Neural crest cell (in vitro differentiated cells): Measurements from ENCODE around the gene SDSL. TPM values are rescaled to one million over a fixed set of nuclear protein-coding genes. Genes with fewer than 3 reads are reported as not detected.

Source experiments
- DNase-seq: peaks from one replicate; pipeline ENCODE4 v3.0.0; 2021; ENCODE audit warnings: low read depth, mixed read lengths, low spot score
- H3K27ac Mint-ChIP-seq: one replicate; pipeline ENCODE4 v1.8.0; 2021; ENCODE audit warnings: mild to moderate bottlenecking, mixed read lengths; ENCODE audit not compliant: unreplicated experiment
- H3K27me3 Mint-ChIP-seq: 2 replicates; pipeline ENCODE4 v1.8.0; 2021; ENCODE audit warnings: low read depth, mild to moderate bottlenecking, mixed read lengths
- H3K36me3 Mint-ChIP-seq: 2 replicates; pipeline ENCODE4 v1.8.0; 2021; ENCODE audit warnings: low read depth, mild to moderate bottlenecking, mixed read lengths
- H3K4me1 Mint-ChIP-seq: 2 replicates; pipeline ENCODE4 v1.8.0; 2021; ENCODE audit warnings: mixed read lengths
- H3K4me3 Mint-ChIP-seq: one replicate; pipeline ENCODE4 v1.8.0; 2021; ENCODE audit warnings: mild to moderate bottlenecking, mixed read lengths
- H3K9me3 Mint-ChIP-seq: 2 replicates; pipeline ENCODE4 v1.8.0; 2021; ENCODE audit warnings: mixed read lengths
- total RNA-seq: library from RNA; stranded (reverse); gene quantifications from 2 replicates; pipeline ENCODE4 v1.2.1, GENCODE V29; 2021
- TF ChIP-seq, protein P1 (sequence below): fragments of 200-600 bp; sonication (generic); conservative IDR thresholded peaks from 2 replicates; pipeline ENCODE4 v1.5.0; 2021; ENCODE audit warnings: antibody characterized with exemption, mild to moderate bottlenecking

SDSL gene
- total RNA-seq, 1 donor from 2014 or later: 1.5 TPM

DNA sequence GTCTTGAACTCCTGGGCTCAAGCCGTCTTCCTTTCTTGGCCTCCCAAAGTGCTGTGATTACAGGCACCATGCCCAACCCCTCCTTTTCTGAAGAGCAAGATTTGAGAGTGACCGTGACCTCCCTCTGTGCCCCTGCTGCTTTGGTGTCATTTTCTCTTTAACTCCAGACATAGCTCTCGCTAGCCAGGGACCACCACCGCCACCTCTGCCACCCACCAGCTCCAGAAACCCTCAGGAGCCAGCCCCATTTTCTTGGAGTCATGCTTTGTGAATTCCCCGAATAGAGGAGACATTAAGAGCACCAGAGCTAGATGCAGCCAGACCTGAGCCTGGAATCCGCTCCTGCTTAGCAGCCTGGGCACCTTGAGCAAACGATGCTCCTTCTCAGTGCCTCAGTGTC is 18.2 kb downstream of the SDSL start:
- Mint-ChIP-seq H3K27ac (no peak overlapping the region), H3K4me1 (no peaks in the 10 kb centered on the region), H3K36me3 (no peaks in the 10 kb centered on the region), H3K4me3 (no peak overlapping the region), H3K27me3 (peaks cover 35% of the 10 kb centered on the region), H3K9me3 (no peaks in the 10 kb centered on the region)
- DNase-seq: no peak
- TF ChIP-seq, protein P1, sequence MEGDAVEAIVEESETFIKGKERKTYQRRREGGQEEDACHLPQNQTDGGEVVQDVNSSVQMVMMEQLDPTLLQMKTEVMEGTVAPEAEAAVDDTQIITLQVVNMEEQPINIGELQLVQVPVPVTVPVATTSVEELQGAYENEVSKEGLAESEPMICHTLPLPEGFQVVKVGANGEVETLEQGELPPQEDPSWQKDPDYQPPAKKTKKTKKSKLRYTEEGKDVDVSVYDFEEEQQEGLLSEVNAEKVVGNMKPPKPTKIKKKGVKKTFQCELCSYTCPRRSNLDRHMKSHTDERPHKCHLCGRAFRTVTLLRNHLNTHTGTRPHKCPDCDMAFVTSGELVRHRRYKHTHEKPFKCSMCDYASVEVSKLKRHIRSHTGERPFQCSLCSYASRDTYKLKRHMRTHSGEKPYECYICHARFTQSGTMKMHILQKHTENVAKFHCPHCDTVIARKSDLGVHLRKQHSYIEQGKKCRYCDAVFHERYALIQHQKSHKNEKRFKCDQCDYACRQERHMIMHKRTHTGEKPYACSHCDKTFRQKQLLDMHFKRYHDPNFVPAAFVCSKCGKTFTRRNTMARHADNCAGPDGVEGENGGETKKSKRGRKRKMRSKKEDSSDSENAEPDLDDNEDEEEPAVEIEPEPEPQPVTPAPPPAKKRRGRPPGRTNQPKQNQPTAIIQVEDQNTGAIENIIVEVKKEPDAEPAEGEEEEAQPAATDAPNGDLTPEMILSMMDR: no peak

DNA sequence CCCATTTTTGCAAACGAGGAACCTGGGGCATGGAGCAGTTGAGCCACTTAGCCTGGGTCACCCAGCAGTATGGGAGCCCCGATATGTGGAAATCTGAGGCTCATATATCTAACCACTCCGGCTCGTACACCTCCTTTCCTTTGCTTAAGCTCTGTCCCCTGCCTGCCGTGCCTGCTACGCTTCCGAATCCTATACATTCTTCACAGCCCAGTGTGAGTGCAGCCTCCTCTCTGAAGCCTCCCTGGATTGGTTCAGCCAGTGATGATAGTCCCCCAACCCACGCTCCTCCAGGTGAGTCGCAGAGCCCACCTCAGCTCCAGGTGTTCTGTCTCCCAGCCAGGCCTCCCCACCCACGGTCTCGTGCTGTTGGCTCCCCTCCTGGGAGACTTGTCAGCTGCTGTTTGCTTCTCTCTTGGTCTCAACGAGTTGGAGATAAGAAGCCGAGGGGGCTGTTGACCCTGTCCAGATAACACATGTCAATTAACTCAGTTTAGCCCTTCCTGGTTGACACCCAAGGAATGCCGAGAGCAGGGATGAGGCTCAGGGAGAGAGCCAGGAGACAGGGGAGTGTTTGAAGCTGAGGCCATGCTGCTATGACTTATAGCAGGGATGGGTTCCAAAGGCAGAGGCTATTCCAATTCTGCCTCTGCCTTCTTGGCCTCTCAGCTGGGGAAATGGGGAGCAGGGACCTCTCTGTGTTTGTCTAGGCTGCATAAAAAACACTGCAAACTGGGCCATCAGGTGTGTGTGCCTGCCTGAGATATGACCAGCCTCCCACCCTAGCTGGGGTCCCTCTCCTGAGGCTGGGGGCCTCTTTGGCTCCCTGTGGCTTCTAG is 19.0 kb downstream of the SDSL start:
- no peak overlapping the region for H3K4me3 Mint-ChIP-seq
- no peak for DNase-seq
- no peaks in the 10 kb centered on the region for H3K36me3 Mint-ChIP-seq
- no peaks in the 10 kb centered on the region for H3K9me3 Mint-ChIP-seq
- TF ChIP-seq, protein P1: no peak
- no peak overlapping the region for H3K27ac Mint-ChIP-seq
- peaks cover 44% of the 10 kb centered on the region for H3K27me3 Mint-ChIP-seq
- no peaks in the 10 kb centered on the region for H3K4me1 Mint-ChIP-seq

DNA sequence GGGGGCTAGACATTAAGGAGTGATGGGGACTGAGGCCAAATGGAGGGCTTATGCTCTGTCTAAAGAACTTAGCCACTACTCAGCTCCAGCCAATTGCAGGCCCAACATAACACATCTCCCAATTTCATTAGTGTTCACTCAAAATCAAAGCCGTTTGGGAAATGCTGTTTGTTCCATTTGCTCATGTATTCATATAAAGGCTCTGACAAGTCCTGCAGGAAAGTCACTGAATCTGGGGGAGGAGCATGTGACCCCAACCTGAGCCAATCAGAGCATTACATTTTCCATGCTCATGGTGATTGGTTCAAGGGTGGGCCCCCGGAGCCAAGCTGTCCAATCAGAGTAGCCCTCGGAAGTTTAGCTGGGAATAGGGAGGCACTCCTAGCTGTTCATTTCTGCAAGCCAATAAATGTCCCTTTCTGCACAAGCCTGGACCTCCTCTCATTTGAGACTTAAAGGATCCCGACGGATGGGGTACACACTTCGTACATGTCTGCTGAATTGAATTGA is 20.9 kb downstream of the SDSL start:
- TF ChIP-seq, protein P1: no peak
- Mint-ChIP-seq H3K4me1 (no peaks in the 10 kb centered on the region), H3K36me3 (no peaks in the 10 kb centered on the region), H3K27me3 (peaks cover 58% of the 10 kb centered on the region), H3K27ac (no peak overlapping the region), H3K4me3 (no peak overlapping the region), H3K9me3 (no peaks in the 10 kb centered on the region)
- DNase-seq: no peak

DNA sequence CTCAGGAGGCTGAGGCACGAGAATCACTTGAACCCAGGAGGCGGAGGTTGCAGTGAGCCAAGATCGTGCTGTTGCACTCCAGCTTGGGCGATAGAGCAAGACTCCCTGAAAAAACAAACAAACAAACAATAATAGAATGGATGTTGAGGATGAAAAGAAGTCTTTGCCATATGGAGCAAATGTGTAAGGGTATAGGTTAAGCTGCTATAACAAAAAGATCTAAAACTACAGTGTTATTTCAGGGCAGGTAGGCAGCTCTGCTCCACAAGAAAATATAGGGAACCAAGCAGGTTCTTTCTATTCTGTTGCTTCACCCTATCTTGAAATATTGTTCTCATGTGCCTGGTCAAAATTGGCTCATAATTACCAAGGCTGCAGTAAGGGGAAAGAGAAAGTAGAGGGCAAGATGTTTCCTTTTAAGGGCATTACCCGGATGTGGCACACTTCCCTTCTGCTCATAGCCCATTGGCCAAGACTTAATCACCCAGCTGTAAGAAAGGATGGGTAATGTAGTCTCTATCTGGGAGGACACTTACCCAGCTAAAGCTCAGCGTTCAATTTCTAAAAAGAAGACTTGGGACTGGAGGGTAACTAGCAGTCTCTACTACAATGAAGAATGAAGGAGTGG is 23.5 kb downstream of the SDSL start:
- no peak overlapping the region for H3K27ac Mint-ChIP-seq
- no peaks in the 10 kb centered on the region for H3K9me3 Mint-ChIP-seq
- no peaks in the 10 kb centered on the region for H3K36me3 Mint-ChIP-seq
- H3K27me3 Mint-ChIP-seq: peaks cover 65% of the 10 kb centered on the region
- no peaks in the 10 kb centered on the region for H3K4me1 Mint-ChIP-seq
- TF ChIP-seq, protein P1: no peak
- no peak for DNase-seq
- H3K4me3 Mint-ChIP-seq: no peak overlapping the region

DNA sequence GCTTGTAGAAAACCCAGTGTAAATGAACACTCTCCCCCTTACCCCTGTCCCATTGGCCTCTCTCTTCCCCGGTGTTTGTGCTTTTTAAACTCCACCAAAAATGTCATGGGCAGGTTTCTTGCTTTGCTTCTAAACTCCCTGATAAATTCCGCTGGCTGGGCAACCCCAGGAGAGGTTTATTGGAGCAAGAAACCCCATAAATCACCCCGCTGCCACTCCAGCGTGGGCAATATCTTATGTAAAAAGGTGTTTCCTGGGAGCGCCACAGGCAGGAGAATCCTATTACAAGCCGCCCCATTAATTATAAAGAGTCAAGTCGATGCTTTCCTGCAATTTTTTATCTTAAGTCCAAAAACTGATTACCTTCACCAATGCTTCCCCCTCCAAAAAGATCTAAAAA is 26.7 kb downstream of the SDSL start:
- H3K27me3 Mint-ChIP-seq: peaks cover 70% of the 10 kb centered on the region
- H3K9me3 Mint-ChIP-seq: no peaks in the 10 kb centered on the region
- no peak overlapping the region for H3K27ac Mint-ChIP-seq
- H3K4me1 Mint-ChIP-seq: no peaks in the 10 kb centered on the region
- no peaks in the 10 kb centered on the region for H3K36me3 Mint-ChIP-seq
- DNase-seq: no peak
- TF ChIP-seq, protein P1: no peak
- H3K4me3 Mint-ChIP-seq: no peak overlapping the region
